RWPE2 (cell line): ENCODE results near the gene NIBAN1.

Experiments used
- ATAC-seq: fragments of 200-7000 bp; cut with Tn5 transposase; 3 replicates; pipeline ENCODE4 v1.9.1; 2021; ENCODE audit warnings: low read depth
- DNase-seq: peaks from one replicate; pipeline ENCODE4 v3.0.0-alpha.2; 2020; ENCODE audit warnings: low spot score
- H3K27ac ChIP-seq: fragments of 450-650 bp; 2 replicates; pipeline ENCODE4 v1.5.1; 2017; ENCODE audit warnings: mild to moderate bottlenecking; ENCODE audit not compliant: poor library complexity, severe bottlenecking
- H3K27me3 ChIP-seq: fragments of 250-450 bp; sonication (Bioruptor Pico); 2 replicates; pipeline ENCODE4 v1.5.1; 2021; ENCODE audit warnings: mild to moderate bottlenecking, moderate library complexity; ENCODE audit not compliant: insufficient read depth, poor library complexity, severe bottlenecking
- H3K36me3 ChIP-seq: fragments of 250-450 bp; sonication (Bioruptor Pico); 2 replicates; pipeline ENCODE4 v1.5.1; 2020; ENCODE audit warnings: low read depth, mild to moderate bottlenecking, moderate library complexity
- H3K4me1 ChIP-seq: fragments of 250-450 bp; sonication (Bioruptor Pico); 2 replicates; pipeline ENCODE4 v1.5.1; 2021; ENCODE audit warnings: mild to moderate bottlenecking, moderate library complexity; ENCODE audit not compliant: insufficient read depth, poor library complexity, severe bottlenecking
- H3K4me3 ChIP-seq: fragments of 250-450 bp; sonication (Bioruptor Pico); 2 replicates; pipeline ENCODE4 v1.5.1; 2021; ENCODE audit warnings: mild to moderate bottlenecking, moderate library complexity; ENCODE audit not compliant: severe bottlenecking
- H3K9me3 ChIP-seq: fragments of 250-450 bp; sonication (Bioruptor Pico); 2 replicates; pipeline ENCODE4 v1.5.1; 2021; ENCODE audit warnings: mild to moderate bottlenecking, moderate library complexity; ENCODE audit not compliant: severe bottlenecking
- TF ChIP-seq, protein P1 (sequence below): fragments of 450-650 bp; IDR thresholded peaks from one replicate; pipeline ENCODE4 v1.5.1; 2017; ENCODE audit warnings: mild to moderate bottlenecking, moderate library complexity; ENCODE audit not compliant: poor library complexity, severe bottlenecking

NIBAN1 gene

GRCh38 chr1:184933944-184934343 lies 40.4 kb downstream of the NIBAN1 start:
- H3K4me1 ChIP-seq = peaks cover 11% of the 10 kb centered on the region
- H3K27ac ChIP-seq = no peak overlapping the region
- H3K4me3 ChIP-seq = no peak overlapping the region
- DNase-seq (no peak), ATAC-seq (no peak)
- H3K9me3 ChIP-seq = no peaks in the 10 kb centered on the region
- TF ChIP-seq, protein P1, sequence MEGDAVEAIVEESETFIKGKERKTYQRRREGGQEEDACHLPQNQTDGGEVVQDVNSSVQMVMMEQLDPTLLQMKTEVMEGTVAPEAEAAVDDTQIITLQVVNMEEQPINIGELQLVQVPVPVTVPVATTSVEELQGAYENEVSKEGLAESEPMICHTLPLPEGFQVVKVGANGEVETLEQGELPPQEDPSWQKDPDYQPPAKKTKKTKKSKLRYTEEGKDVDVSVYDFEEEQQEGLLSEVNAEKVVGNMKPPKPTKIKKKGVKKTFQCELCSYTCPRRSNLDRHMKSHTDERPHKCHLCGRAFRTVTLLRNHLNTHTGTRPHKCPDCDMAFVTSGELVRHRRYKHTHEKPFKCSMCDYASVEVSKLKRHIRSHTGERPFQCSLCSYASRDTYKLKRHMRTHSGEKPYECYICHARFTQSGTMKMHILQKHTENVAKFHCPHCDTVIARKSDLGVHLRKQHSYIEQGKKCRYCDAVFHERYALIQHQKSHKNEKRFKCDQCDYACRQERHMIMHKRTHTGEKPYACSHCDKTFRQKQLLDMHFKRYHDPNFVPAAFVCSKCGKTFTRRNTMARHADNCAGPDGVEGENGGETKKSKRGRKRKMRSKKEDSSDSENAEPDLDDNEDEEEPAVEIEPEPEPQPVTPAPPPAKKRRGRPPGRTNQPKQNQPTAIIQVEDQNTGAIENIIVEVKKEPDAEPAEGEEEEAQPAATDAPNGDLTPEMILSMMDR = no peak
- no peaks in the 10 kb centered on the region for H3K27me3 ChIP-seq
- H3K36me3 ChIP-seq = no peaks in the 10 kb centered on the region

DNA sequence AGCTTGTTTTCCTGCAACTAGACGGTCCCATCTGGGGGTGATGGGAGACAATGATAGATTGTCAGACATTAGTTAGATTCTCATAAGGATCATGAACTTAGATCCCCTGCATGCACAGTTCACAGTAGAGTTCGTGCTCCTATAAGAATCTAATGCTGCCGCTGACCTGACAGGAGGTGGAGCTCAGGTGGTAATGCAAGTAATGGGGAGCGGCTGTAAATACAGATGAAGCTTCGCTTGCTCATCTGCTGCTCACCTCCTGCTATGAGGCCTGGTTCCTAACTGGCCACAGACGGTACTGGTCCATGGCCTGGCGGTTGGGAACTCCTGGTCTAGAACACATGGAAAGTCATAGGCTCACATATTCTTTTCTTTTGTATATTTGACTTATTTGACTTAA lies 42.0 kb downstream of the NIBAN1 start:
- ATAC-seq = no peak

GRCh38 chr1:184931566-184931965 lies 42.7 kb downstream of the NIBAN1 start:
- Histone ChIP-seq H3K4me1 (peaks cover 11% of the 10 kb centered on the region), H3K36me3 (no peaks in the 10 kb centered on the region), H3K9me3 (peaks cover 2% of the 10 kb centered on the region), H3K27me3 (no peaks in the 10 kb centered on the region), H3K27ac (no peak overlapping the region), H3K4me3 (no peak overlapping the region)
- DNase-seq (no peak), ATAC-seq (no peak)
- TF ChIP-seq, protein P1 = no peak

More for the DNA sequence above, 42.0 kb downstream of the NIBAN1 start:
- H3K36me3 ChIP-seq = no peaks in the 10 kb centered on the region
- no peaks in the 10 kb centered on the region for H3K27me3 ChIP-seq
- H3K4me3 ChIP-seq = no peak overlapping the region
- TF ChIP-seq, protein P1 = no peak
- H3K4me1 ChIP-seq = peaks cover 11% of the 10 kb centered on the region
- no peak for DNase-seq
- no peak overlapping the region for H3K27ac ChIP-seq
- H3K9me3 ChIP-seq = no peaks in the 10 kb centered on the region

DNA sequence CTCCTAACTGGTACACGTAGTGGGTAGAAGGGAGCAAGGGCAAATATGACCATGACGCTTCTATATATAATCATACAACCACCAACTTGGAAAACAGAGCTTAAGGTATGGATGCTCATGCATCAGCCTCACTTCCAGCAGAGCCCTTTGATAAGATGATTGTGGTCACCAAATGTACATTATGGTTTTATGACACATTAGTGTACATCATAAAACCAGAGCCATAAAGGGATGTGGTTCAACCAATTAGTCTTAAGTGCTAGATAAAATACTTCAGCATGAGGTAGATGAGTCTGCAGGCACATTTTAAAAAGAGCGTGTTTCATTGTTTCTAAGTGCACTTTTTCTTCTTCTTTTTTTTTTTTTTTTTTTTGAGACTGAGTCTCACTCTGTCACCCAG lies 43.7 kb downstream of the NIBAN1 start:
- Histone ChIP-seq H3K27ac (no peak overlapping the region), H3K36me3 (no peaks in the 10 kb centered on the region), H3K4me1 (peaks cover 11% of the 10 kb centered on the region), H3K27me3 (no peaks in the 10 kb centered on the region), H3K9me3 (peaks cover 2% of the 10 kb centered on the region), H3K4me3 (no peak overlapping the region)
- no peak for ATAC-seq
- TF ChIP-seq, protein P1 = no peak
- no peak for DNase-seq

DNA sequence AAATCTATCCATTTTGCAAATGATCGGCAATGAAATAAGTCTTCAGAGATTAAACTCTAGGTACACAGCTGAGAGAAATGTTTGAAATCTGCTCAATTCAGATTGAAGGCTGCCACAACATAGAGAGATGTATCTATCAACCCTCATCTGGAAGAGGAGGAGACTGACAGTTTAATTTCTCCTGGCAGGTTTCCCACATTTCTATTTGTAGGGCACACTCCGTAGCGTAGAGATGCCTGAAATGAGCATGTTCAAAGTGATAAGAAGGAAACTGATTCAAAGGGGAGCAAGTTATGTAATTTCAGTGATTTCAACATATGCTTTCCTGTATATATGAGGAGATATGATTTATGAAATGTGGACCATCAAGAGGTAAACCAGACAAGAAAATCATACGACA lies 44.1 kb downstream of the NIBAN1 start:
- H3K27me3 ChIP-seq = no peaks in the 10 kb centered on the region
- ATAC-seq (peak; percentile 31; the same call in 1 of the 3 replicates), DNase-seq (no peak)
- TF ChIP-seq, protein P1 = no peak
- no peak overlapping the region for H3K27ac ChIP-seq
- H3K9me3 ChIP-seq = peaks cover 2% of the 10 kb centered on the region
- peaks cover 11% of the 10 kb centered on the region for H3K4me1 ChIP-seq
- no peaks in the 10 kb centered on the region for H3K36me3 ChIP-seq
- no peak overlapping the region for H3K4me3 ChIP-seq
